HCEC 1CT (cell line): Measurements from ENCODE around the gene ODR4.
"Not testable (repeated sequence)": the region's sequence is repeated elsewhere in the genome, so short reads cannot be mapped to it uniquely, and the experiment has no call there.

Source experiments
- DNase-seq: peaks from one replicate; pipeline ENCODE4 v3.0.0-alpha.2; 2017

The ODR4 gene

DNA sequence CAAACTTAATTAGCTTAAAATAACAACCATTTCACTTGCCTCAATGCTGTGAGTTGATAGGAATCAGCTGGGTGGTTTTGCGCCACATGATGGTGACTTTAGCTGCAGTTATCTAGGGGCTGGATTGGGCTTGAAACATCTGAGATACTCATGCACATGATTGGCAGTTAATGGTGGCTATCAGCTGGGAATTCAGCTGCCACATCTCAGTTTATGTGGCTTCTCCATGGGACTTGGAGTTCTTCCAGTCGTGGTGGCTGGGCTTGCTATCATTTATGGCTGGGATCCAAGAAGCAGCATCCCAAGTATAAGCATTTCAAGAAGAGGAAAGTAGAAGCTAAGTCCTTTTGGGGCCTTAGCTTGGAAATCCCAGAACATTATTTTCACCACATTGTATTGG is 48.9 kb downstream of the ODR4 start:
- no peak for DNase-seq

GRCh38 chr1:186426118-186426517 is 50.5 kb downstream of the ODR4 start:
- DNase-seq: no peak

- DNase-seq: no peak
Observed at GRCh38 chr1:186429017-186429416, 53.4 kb downstream of the ODR4 start.

DNA sequence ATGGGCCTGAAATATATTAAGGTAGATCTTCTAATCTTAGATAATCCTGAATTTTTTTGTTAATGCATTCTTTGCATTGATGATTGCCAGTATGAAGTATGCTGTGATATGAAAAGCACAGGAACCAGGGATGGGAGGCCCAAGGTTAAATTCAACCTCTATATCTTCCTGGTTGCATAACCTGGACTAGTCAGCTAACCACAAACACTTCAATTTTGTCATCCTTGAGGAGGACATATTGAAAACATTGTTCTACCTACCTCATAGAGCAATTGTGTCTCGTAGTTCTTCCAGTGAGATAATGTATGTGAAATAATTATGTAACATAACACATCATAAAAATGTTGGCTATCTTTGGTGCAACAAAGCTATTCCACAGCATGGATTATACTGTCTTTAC is 59.7 kb downstream of the ODR4 start:
- DNase-seq: no peak

- DNase-seq: no peak
Observed at GRCh38 chr1:186438567-186438966, 62.9 kb downstream of the ODR4 start.

DNA sequence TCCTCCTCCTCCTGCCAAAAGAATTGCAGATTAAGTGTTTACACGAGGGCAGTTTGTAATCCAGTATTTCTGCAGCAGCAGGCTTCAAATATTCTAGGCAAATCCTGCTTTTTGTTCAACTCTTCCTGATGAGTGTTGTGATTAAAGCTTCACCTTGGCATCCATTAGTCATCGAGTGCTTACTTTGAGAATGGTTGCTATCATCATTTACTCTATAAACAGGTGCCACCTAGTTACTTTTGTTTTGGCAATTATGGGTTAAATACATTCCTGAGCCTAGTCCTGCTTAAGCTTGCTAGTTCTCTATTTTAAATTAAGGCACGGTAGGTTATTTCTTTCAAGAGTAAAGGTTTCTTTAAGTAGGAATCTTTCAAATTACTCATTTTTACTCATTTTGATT is 64.9 kb downstream of the ODR4 start:
- peak; percentile 2 for DNase-seq

GRCh38 chr1:186442651-186443375 is 67.2 kb downstream of the ODR4 start:
- DNase-seq: no peak

DNA sequence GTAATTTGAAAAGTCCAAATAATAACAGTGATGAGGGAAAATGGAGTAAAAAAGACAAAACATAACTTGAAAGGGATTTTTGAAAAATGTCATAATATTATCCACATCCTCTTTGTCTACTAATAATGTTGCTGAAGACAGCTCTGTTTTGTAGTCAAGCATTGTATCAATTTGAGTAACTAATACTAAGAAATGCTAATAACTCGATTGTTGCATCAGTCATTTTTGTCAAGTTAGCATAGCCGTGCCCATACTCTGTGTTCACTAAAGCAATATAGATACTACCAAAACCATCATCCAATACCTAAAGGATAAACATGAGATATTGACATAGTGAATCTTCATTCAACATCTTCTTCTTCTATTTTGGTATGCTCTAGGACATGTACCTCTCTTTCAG is 68.0 kb downstream of the ODR4 start:
- DNase-seq: no peak

GRCh38 chr1:186446152-186446551 is 70.5 kb downstream of the ODR4 start:
- no peak for DNase-seq

- DNase-seq: no peak
Observed at GRCh38 chr1:186454981-186455380, 79.3 kb downstream of the ODR4 start.

- no peak for DNase-seq
Observed at GRCh38 chr1:186456729-186457255, 81.2 kb downstream of the ODR4 start.

- not testable (repeated sequence) for DNase-seq
Observed at GRCh38 chr1:186459161-186459560, 83.5 kb downstream of the ODR4 start.

DNA sequence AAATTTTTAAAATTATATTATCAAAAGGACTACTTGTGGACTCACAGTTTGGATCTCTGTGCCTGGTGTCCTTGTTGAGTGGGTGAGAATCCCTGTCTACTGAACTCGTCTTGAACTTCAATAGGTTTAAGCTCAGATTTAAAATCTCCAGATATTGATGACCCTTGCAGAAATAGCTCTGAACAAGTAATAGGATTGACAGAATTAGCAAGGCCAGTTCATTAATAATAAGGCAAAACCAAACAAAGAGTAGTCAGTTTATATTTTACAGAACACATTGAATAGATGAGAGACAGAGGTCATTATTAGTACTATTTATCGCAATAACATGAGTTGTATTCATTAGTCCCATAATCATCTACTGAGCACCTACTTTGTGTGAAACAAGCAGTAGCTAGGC is 85.4 kb downstream of the ODR4 start, which contains the start of gene PDC:
PDC (minus strand) TSS at position 101 of the 400 bp plus-strand sequence. CDS start 11,655 bp downstream, outside the sequence.
- DNase-seq: no peak

- DNase-seq: no peak
Observed at GRCh38 chr1:186463511-186463910, 87.9 kb downstream of the ODR4 start.

DNA sequence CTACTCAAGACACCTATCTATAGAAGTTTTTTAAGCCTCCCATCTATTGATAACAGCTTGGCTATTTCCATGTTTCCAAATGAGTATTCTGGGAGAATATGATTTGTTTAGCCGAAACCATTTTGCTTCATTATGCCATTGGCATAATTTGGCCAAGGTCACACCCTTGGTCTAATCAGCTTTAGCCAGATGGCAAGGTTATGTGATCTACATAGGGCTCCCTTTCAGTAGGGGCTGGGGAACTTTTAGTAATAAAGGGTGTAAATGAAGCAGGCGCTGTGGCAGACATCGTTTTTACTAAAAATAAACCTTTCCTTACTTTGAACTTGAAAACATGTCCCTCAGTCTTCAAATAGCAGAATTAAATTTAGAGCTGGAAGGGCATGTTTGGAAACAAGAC is 88.3 kb downstream of the ODR4 start:
- no peak for DNase-seq

- DNase-seq: not testable (repeated sequence)
Observed at GRCh38 chr1:186465491-186465890, 89.9 kb downstream of the ODR4 start.

- no peak for DNase-seq
Observed at GRCh38 chr1:186465946-186466345, 90.3 kb downstream of the ODR4 start.
